Adrenal gland (tissue), 5 donors: Measurements from ENCODE around the gene POMT1.
A peak's percentile ranks its signal among the peaks of the same experiment; 100 is the strongest.

Source experiments
- POLR2A ChIP-seq, 2 donors: fragments of 450-650 bp; IDR thresholded peaks; one replicate each; pipeline ENCODE4 v1.6.1; 2017; ENCODE audit warnings: antibody characterized with exemption in 2 of 2, mild to moderate bottlenecking in 2 of 2, moderate library complexity in 1 of 2
- TF ChIP-seq, protein P1 (sequence below), 6 experiments: fragments of 450-650 bp in 4 of 6; fragments of 200-600 bp in 2 of 6; sonication (generic) in 1 of 6; IDR thresholded peaks; 1 replicate in 5 of 6; 2 replicates in 1 of 6; pipeline versions ENCODE4 v1.5.1 to v1.8.0; 2016 to 2021; ENCODE audit warnings: antibody characterized with exemption in 6 of 6, mild to moderate bottlenecking in 2 of 6, moderate library complexity in 1 of 6
- donor health status: DM: no; HTN: no; CAD: no.

DNA sequence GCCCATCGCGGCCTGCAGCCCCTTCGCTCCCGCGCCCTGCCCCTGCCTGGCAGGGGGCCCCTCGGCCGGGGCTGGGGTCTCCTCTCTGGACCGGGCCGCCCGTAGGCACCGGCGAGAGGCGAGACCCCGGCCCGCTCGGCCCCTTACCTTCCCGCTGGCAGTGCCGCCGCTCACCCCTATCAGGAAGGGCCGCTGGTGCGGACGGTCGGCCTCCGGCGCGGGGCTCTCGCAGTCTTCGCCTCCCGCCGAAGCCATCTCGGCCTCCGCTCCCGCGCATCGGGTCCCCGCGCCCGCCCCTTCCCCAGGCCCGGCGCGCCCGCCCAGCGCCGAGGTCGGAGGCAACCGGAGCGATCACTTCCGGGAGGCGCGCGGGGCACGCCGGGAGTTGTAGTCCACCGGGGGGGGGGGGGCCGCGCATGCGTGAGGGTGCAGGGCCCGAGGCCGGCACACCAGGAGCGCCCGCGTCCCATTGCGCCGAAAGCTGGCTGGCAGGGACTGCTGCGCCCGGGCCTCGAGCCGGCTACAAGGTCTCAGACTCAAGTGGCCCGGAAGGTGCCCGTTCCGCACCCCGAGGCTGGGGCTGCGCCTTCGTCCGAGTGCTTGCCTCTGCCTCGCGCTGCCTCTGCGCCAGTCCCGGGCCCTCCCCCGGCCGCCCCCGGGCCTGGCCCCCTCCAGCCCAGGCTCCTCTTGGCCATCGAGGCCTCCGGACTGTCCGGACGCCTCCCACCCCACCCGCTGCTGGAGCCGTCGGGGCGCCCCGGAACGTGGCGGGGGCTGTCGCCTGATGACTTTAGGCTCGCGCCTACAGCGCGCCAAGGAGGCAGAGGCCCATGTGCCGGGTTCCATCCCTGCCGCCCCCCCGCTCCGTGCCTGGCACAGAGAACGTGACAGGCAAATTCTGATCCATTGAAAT, 28.5 kb downstream of the POMT1 start, which contains the start of gene UCK1:
- TF ChIP-seq, protein P1, sequence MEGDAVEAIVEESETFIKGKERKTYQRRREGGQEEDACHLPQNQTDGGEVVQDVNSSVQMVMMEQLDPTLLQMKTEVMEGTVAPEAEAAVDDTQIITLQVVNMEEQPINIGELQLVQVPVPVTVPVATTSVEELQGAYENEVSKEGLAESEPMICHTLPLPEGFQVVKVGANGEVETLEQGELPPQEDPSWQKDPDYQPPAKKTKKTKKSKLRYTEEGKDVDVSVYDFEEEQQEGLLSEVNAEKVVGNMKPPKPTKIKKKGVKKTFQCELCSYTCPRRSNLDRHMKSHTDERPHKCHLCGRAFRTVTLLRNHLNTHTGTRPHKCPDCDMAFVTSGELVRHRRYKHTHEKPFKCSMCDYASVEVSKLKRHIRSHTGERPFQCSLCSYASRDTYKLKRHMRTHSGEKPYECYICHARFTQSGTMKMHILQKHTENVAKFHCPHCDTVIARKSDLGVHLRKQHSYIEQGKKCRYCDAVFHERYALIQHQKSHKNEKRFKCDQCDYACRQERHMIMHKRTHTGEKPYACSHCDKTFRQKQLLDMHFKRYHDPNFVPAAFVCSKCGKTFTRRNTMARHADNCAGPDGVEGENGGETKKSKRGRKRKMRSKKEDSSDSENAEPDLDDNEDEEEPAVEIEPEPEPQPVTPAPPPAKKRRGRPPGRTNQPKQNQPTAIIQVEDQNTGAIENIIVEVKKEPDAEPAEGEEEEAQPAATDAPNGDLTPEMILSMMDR (IDR thresholded peaks at IDR 0.05), result no peak
- peak in 1 of 2 donors; percentile 62 for TF ChIP-seq POLR2A (IDR thresholded peaks at IDR 0.05)
